Smooth muscle cell (in vitro differentiated cells): Measurements from ENCODE around the gene HOXD13. TPM values are rescaled to one million over a fixed set of nuclear protein-coding genes. Genes with fewer than 3 reads are reported as not detected.

Experiments used
- DNase-seq: peaks from one replicate; lab custom pipeline; 2025; ENCODE audit not compliant: unreplicated experiment; lab: John Stamatoyannopoulos, UW
- H2AFZ ChIP-seq: fragments of 200-600 bp; sonication (generic); 2 replicates; pipeline ENCODE4 v1.6.0; 2016; ENCODE audit warnings: antibody characterized with exemption, low read depth, mild to moderate bottlenecking
- H3F3A ChIP-seq: fragments of 200-600 bp; sonication (generic); 2 replicates; pipeline ENCODE4 v1.6.0; 2017; ENCODE audit warnings: antibody characterized with exemption, low read depth
- H3K27ac ChIP-seq: fragments of 200-600 bp; sonication (generic); 2 replicates; pipeline ENCODE4 v1.5.1; 2016; ENCODE audit warnings: low read depth, mild to moderate bottlenecking
- H3K27me3 ChIP-seq: fragments of 200-600 bp; sonication (generic); 2 replicates; pipeline ENCODE4 v1.6.1; 2016; ENCODE audit warnings: low read depth, mild to moderate bottlenecking
- H3K36me3 ChIP-seq: fragments of 200-600 bp; sonication (generic); 2 replicates; pipeline ENCODE4 v1.5.1; 2016; ENCODE audit warnings: low read depth
- H3K4me1 ChIP-seq: fragments of 200-600 bp; sonication (generic); 2 replicates; pipeline ENCODE4 v1.5.1; 2016; ENCODE audit warnings: low read depth
- H3K4me2 ChIP-seq: fragments of 200-600 bp; sonication (generic); 2 replicates; pipeline ENCODE4 v1.6.0; 2016; ENCODE audit warnings: mild to moderate bottlenecking
- H3K4me3 ChIP-seq: fragments of 200-600 bp; sonication (generic); 2 replicates; pipeline ENCODE4 v1.5.1; 2016; ENCODE audit warnings: mild to moderate bottlenecking
- H3K79me2 ChIP-seq: fragments of 200-600 bp; sonication (generic); 2 replicates; pipeline ENCODE4 v1.6.0; 2016; ENCODE audit warnings: low read depth, mild to moderate bottlenecking
- H3K9ac ChIP-seq: fragments of 200-600 bp; sonication (generic); 2 replicates; pipeline ENCODE4 v1.6.0; 2016; ENCODE audit warnings: low read depth
- H3K9me3 ChIP-seq: fragments of 200-600 bp; sonication (generic); replicated peaks from 2 replicates; pipeline ENCODE4 v1.5.1; 2016; ENCODE audit warnings: low read depth
- H4K20me1 ChIP-seq: fragments of 200-600 bp; sonication (generic); 2 replicates; pipeline ENCODE4 v1.6.0; 2016; ENCODE audit warnings: low read depth
- WGBS: methylation state at CpG from one replicate; pipeline ENCODE4 v1.1.7; 2016; ENCODE audit warnings: low lambda C conversion rate; 5-methylcytosine and 5-hydroxymethylcytosine counted together
- polyA plus RNA-seq: library from polyadenylated mRNA; unstranded; fragments of >200 nt; fragmentation: Nextera tagmentation; extraction: Ambion mirVana; gene quantifications from 2 replicates; pipeline ENCODE4 v1.2.1, GENCODE V29; 2016
- total RNA-seq: library from RNA; depleted of rRNA; stranded (reverse); fragments of >200 nt; gene quantifications from 2 replicates; pipeline ENCODE4 v1.2.3, GENCODE V29; 2014
- TF ChIP-seq, protein P1 (sequence below): fragments of 200-600 bp; sonication (generic); IDR thresholded peaks from 2 replicates; pipeline ENCODE4 v1.5.1; 2017; ENCODE audit warnings: borderline replicate concordance, mild to moderate bottlenecking, antibody characterized with exemption; ENCODE audit not compliant: insufficient read depth, poor library complexity, severe bottlenecking

HOXD13 gene
- total and polyA plus RNA-seq, 2 experiments from 2014 or later: 0.31 to 1.9 TPM

DNA sequence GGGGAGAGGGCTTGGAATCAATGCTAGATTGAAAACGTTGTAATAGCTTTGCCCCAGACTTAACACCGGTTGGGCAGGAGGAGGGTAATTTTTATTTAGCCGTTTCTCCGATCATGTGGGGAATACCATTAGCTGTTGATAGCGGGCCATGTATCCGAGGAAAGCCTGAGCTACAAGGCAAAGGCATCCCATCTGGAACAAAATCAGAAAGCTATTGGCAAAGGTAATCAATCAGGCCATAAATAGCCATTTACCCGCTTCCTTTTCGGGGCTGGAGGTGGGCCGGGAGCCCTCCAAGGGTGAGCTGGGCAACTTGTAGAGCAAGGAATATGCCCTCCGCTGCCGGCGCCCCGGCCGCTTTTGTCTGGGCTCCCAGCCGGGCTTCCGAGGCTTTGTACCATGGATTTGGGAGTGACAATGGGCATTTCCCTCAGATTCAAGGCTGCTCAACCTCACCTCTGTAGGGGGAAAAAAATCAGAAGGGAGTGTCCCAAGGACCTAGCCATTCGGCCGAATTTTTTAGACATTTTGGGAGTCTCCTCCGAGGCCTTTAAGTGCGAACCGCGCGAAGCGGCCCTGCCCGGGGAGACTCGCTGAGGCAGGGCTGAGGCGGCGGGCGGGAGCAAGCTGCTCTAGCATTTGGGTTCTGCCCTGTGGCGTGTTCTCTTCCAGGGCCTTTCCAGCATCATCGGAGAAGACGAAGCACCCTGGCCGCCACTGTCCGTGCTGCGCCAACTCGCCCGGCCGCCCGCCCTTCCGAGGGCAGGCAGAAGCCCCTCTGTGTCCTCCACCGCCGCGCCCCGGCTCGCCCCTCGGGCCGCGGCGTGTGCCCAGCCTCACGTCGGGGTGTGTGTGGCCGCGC is 28.9 kb downstream of the HOXD13 start:
- no peak overlapping the region for H2AFZ ChIP-seq
- 25% methylated on average over 52 of the region's 53 CpGs for WGBS
- H3F3A ChIP-seq: no peaks in the 10 kb centered on the region
- no peaks in the 10 kb centered on the region for H3K9me3 ChIP-seq
- no peaks in the 10 kb centered on the region for H3K4me1 ChIP-seq
- H3K79me2 ChIP-seq: no peaks in the 10 kb centered on the region
- peaks cover 100% of the 10 kb centered on the region for H3K27me3 ChIP-seq
- TF ChIP-seq, protein P1, sequence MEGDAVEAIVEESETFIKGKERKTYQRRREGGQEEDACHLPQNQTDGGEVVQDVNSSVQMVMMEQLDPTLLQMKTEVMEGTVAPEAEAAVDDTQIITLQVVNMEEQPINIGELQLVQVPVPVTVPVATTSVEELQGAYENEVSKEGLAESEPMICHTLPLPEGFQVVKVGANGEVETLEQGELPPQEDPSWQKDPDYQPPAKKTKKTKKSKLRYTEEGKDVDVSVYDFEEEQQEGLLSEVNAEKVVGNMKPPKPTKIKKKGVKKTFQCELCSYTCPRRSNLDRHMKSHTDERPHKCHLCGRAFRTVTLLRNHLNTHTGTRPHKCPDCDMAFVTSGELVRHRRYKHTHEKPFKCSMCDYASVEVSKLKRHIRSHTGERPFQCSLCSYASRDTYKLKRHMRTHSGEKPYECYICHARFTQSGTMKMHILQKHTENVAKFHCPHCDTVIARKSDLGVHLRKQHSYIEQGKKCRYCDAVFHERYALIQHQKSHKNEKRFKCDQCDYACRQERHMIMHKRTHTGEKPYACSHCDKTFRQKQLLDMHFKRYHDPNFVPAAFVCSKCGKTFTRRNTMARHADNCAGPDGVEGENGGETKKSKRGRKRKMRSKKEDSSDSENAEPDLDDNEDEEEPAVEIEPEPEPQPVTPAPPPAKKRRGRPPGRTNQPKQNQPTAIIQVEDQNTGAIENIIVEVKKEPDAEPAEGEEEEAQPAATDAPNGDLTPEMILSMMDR: no peak
- no peaks in the 10 kb centered on the region for H3K36me3 ChIP-seq
- H3K4me2 ChIP-seq: no peak overlapping the region
- H3K9ac ChIP-seq: no peak overlapping the region
- DNase-seq: no peak
- no peak overlapping the region for H3K4me3 ChIP-seq
- no peak overlapping the region for H3K27ac ChIP-seq
- H4K20me1 ChIP-seq: peaks cover 80% of the 10 kb centered on the region

DNA sequence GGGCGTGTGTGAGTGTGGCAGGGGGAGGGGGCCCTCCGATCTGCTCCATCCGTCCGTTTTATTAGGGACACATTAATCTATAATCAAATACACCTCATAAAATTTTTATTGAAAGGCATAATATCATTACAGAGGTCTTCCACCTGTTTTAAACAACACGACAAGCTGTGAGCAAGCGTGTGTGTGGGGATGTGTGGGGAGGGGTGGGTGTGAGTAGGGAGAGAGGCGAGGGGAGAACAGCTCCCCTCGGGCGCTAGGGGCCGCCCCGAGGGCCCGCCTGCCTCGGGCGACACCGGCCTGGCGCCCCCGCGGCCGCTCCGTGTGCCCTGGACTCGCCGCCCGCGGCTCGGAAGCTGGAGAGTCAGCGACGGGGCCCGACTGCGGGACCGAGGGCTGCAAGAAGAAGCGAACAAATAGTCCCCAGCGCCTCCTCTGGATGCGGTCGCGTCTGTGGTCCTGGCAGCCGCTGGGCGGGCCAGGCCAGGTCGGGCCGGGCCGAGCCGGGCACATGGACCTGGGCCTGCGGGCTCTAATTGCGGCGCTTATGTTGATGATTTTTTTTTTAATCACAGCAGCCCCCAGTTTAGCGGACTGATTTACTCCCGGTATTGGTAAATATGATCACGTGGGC is 29.6 kb downstream of the HOXD13 start:
- Histone ChIP-seq H3K27ac (no peak overlapping the region), H3K9ac (no peak overlapping the region), H3K36me3 (no peaks in the 10 kb centered on the region), H3K4me2 (peak overlapping the region; percentile 87), H3K9me3 (no peaks in the 10 kb centered on the region), H3K27me3 (peaks cover 100% of the 10 kb centered on the region), H4K20me1 (peaks cover 72% of the 10 kb centered on the region), H3K79me2 (no peaks in the 10 kb centered on the region), H3F3A (no peaks in the 10 kb centered on the region), H3K4me1 (no peaks in the 10 kb centered on the region), H2AFZ (no peak overlapping the region), H3K4me3 (peak overlapping the region; percentile 45)
- TF ChIP-seq, protein P1: no peak
- DNase-seq: no peak
- 2% methylated on average over 43 of the region's 47 CpGs for WGBS

DNA sequence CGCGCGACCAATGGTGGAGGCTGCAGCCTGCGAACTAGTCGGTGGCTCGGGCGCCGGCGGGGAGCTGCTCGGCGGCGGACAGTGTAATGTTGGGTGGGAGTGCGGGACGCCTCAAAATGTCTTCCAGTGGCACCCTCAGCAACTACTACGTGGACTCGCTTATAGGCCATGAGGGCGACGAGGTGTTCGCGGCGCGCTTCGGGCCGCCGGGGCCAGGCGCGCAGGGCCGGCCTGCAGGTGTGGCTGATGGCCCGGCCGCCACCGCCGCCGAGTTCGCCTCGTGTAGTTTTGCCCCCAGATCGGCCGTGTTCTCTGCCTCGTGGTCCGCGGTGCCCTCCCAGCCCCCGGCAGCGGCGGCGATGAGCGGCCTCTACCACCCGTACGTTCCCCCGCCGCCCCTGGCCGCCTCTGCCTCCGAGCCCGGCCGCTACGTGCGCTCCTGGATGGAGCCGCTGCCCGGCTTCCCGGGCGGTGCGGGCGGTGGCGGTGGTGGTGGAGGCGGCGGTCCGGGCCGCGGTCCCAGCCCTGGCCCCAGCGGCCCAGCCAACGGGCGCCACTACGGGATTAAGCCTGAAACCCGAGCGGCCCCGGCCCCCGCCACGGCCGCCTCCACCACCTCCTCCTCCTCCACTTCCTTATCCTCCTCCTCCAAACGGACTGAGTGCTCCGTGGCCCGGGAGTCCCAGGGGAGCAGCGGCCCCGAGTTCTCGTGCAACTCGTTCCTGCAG is 30.3 kb downstream of the HOXD13 start, which contains the start of gene HOXD9:
Gene HOXD9 (plus strand): TSS at position 37 of the 728 bp plus-strand sequence. CDS start 50 bp downstream, at position 87.
- peak within 1 kb of the TSS; percentile 45 for H3K4me3 ChIP-seq
- no peak within 1 kb of the TSS for H3K9ac ChIP-seq
- no peak within 1 kb of the TSS for H2AFZ ChIP-seq
- no peaks in the 10 kb centered on the region for H3K9me3 ChIP-seq
- no peak within 1 kb of the TSS for H3K27ac ChIP-seq
- peaks cover 100% of the 10 kb centered on the region for H3K27me3 ChIP-seq
- DNase-seq: no peak
- peak within 1 kb of the TSS; percentile 87 for H3K4me2 ChIP-seq
- H3F3A ChIP-seq: no peaks in the 10 kb centered on the region
- H3K36me3 ChIP-seq: no peaks in the 10 kb centered on the region
- H4K20me1 ChIP-seq: peaks cover 65% of the 10 kb centered on the region
- TF ChIP-seq, protein P1: no peak
- no peaks in the 10 kb centered on the region for H3K79me2 ChIP-seq
- no peaks in the 10 kb centered on the region for H3K4me1 ChIP-seq
- 3% methylated on average over 34 of the region's 84 CpGs for WGBS
